Left lung (tissue), 10 donors: ENCODE measurements around the gene TMEM190. TPM values are rescaled to one million over a fixed set of nuclear protein-coding genes. Genes with fewer than 3 reads are reported as not detected.
A peak's percentile ranks its signal among the peaks of the same experiment; 100 is the strongest.

Experiments used
- ATAC-seq: fragments of 200-7000 bp; cut with Tn5 transposase; one replicate; pipeline ENCODE4 v1.9.1; 2020; ENCODE audit warnings: moderate library complexity
- DNase-seq, 4 donors: peaks; one replicate each; pipeline ENCODE4 v3.0.0-alpha.2; 2013 to 2020
- H3K27ac ChIP-seq, 2 donors: fragments of 200-600 bp; sonication (generic) in 1 of 2; one replicate each; pipeline versions ENCODE4 v1.5.0 to v1.8.0; 2020 to 2021
- H3K27me3 ChIP-seq, 2 donors: fragments of 200-600 bp; sonication (generic) in 1 of 2; one replicate each; pipeline versions ENCODE4 v1.5.0 to v1.8.0; 2020 to 2021
- H3K36me3 ChIP-seq, 2 donors: fragments of 200-600 bp; sonication (generic) in 1 of 2; one replicate each; pipeline versions ENCODE4 v1.5.0 to v1.8.0; 2020 to 2021
- H3K4me1 ChIP-seq, 2 donors: fragments of 200-600 bp; one replicate each; pipeline ENCODE4 v1.8.0; 2021
- H3K4me3 ChIP-seq, 2 donors: fragments of 200-600 bp; sonication (generic) in 1 of 2; one replicate each; pipeline versions ENCODE4 v1.5.0 to v1.8.0; 2020 to 2021; ENCODE audit warnings: mild to moderate bottlenecking in 1 of 2
- H3K9me3 ChIP-seq, 2 donors: fragments of 200-600 bp; sonication (generic) in 1 of 2; one replicate each; pipeline versions ENCODE4 v1.5.0 to v1.8.0; 2020 to 2021
- intact Hi-C, 2 donors: fragments of 100-400 bp; cut with DNase I; formaldehyde crosslinking; loops; one replicate each; pipeline versions ENCODE4 v1.11.2 to v1.14.2; 2022
- polyA plus RNA-seq, 6 donors: library from polyadenylated mRNA; unstranded; fragments of 120-200 nt; gene quantifications; one replicate each; pipeline ENCODE4 v1.2.1, GENCODE V29; 2013; ENCODE audit not compliant: insufficient read length in 6 of 6
- total RNA-seq, 2 donors: library from RNA; stranded (reverse); fragmentation: NEBNext Ultra II Directional; extraction: Animal tissue kit (Norgen Biotek cat#: 25700); gene quantifications; one replicate each; pipeline ENCODE4 v1.2.1, GENCODE V29; 2021
- TF ChIP-seq, protein P1 (sequence below), 2 donors: fragments of 200-600 bp; sonication (generic) in 1 of 2; IDR thresholded peaks; one replicate each; pipeline versions ENCODE4 v1.5.0 to v1.8.0; 2021; ENCODE audit warnings: antibody characterized with exemption in 2 of 2
- donor health status: DM: no; HTN: yes; CAD: no.
- donor health status: DM: no; HTN: no; CAD: no.

TMEM190 gene
- total and polyA plus RNA-seq, 8 donors = 1.2 to 15.6 (median 6.9) TPM; not detected in 1

DNA sequence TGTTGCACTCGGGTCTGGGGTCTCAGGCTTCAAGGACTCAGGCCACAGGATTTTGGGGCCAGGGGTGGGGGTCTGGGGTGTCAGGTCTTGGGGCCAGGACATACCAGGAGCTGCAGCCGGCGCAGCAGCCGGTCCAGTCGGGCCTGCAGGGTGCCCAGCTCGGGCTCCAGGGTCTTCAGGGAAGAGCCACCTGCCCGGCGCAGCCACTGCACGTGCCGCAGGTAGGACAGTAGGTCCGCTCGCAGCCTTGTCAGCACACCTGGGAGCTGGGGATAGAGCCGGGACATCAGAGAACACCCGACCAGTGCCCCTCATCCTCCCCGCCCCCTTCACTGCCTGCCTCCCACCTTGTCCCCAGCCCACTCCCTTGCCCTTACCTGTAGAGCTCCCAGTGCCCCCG, 8.5 kb upstream of the TMEM190 start:
- Histone ChIP-seq H3K27ac (no peak overlapping the region), H3K27me3 (peaks cover 32 to 65% of the 10 kb centered on the region in 2 donors), H3K9me3 (no peaks in the 10 kb centered on the region), H3K4me3 (no peak overlapping the region), H3K4me1 (peaks cover 5 to 11% of the 10 kb centered on the region in 2 donors), H3K36me3 (no peaks in the 10 kb centered on the region)
- DNase-seq (peak in 1 of 4 donors; percentile 68), ATAC-seq (no peak)
- intact Hi-C loops = no loop called here
- TF ChIP-seq, protein P1, sequence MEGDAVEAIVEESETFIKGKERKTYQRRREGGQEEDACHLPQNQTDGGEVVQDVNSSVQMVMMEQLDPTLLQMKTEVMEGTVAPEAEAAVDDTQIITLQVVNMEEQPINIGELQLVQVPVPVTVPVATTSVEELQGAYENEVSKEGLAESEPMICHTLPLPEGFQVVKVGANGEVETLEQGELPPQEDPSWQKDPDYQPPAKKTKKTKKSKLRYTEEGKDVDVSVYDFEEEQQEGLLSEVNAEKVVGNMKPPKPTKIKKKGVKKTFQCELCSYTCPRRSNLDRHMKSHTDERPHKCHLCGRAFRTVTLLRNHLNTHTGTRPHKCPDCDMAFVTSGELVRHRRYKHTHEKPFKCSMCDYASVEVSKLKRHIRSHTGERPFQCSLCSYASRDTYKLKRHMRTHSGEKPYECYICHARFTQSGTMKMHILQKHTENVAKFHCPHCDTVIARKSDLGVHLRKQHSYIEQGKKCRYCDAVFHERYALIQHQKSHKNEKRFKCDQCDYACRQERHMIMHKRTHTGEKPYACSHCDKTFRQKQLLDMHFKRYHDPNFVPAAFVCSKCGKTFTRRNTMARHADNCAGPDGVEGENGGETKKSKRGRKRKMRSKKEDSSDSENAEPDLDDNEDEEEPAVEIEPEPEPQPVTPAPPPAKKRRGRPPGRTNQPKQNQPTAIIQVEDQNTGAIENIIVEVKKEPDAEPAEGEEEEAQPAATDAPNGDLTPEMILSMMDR (IDR thresholded peaks at IDR 0.05) = no peak

- Histone ChIP-seq H3K27ac (no peak overlapping the region), H3K36me3 (no peaks in the 10 kb centered on the region), H3K27me3 (peaks cover 32 to 72% of the 10 kb centered on the region in 2 donors), H3K4me3 (no peak overlapping the region), H3K4me1 (peaks cover 5 to 11% of the 10 kb centered on the region in 2 donors), H3K9me3 (no peaks in the 10 kb centered on the region)
- TF ChIP-seq, protein P1 (IDR thresholded peaks at IDR 0.05) = no peak
- ATAC-seq = peak; percentile 77
- DNase-seq = peak in 1 of 4 donors; percentile 81
- intact Hi-C loops = no loop called here
Measured at GRCh38 chr19:55368701-55369563, 7.7 kb upstream of the TMEM190 start.

DNA sequence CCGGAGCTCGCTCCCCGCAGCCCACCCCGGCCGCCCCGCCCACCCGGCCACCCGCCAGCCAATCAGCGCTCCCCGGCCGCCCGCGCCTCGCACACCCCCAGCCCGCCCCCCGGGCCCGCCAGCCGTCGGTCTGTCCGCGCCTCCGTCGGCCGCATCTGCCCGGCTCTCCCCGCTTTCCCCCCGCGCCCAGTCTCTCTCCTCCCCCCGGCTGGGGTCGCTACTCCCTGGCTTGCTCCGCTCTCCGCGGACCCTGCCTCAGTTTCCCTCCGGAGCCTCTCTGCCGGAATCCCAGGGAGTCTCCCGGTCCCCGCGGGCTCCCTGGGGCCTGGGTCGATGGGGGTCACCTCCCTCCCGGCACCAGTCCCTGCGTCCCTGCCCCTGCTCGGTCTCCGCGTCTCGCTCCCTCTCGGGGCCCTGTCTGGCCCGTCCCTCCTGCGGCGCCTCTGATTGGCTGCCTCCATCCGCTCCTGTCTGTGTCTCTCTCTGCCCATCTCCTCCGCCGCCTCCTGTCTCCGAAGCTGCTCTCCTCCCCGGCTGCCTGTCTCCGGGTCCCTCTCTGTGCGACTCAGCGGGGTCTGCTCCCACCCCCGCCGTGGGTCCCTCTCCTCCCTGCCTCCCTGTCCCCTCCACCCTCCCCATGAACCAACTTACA, 6.8 kb upstream of the TMEM190 start:
- Histone ChIP-seq H3K9me3 (no peaks in the 10 kb centered on the region), H3K4me3 (no peak overlapping the region), H3K4me1 (peaks cover 5 to 11% of the 10 kb centered on the region in 2 donors), H3K27me3 (peaks cover 32 to 81% of the 10 kb centered on the region in 2 donors), H3K27ac (no peak overlapping the region), H3K36me3 (no peaks in the 10 kb centered on the region)
- DNase-seq = no peak
- ATAC-seq = peak; percentile 34
- TF ChIP-seq, protein P1 (IDR thresholded peaks at IDR 0.05) = no peak
- intact Hi-C loops = no loop called here

- Histone ChIP-seq H3K27me3 (peaks cover 32 to 86% of the 10 kb centered on the region in 2 donors), H3K4me3 (no peak within 1 kb of the TSS), H3K4me1 (peaks cover 5 to 11% of the 10 kb centered on the region in 2 donors), H3K27ac (no peak within 1 kb of the TSS), H3K36me3 (no peaks in the 10 kb centered on the region), H3K9me3 (no peaks in the 10 kb centered on the region)
- DNase-seq = no peak
- TF ChIP-seq, protein P1 (IDR thresholded peaks at IDR 0.05) = no peak
- no peak for ATAC-seq
- intact Hi-C loops = no loop called here
Measured at GRCh38 chr19:55370305-55370988, 6.2 kb upstream of the TMEM190 start, which contains the start of gene IL11. IL11 (minus strand) TSS chr19:55370463; CDS start chr19:55370310, 153 bp downstream.
